ENCODE measurements around the gene MACROD2.

MACROD2 gene

GRCh38 chr20:15406072-15406471 is 1410.8 kb downstream of the MACROD2 start:
- DNase-seq: no peak

- DNase-seq: no peak
Observed at GRCh38 chr20:15411781-15412180, 1416.5 kb downstream of the MACROD2 start.

GRCh38 chr20:15415908-15416307 is 1420.6 kb downstream of the MACROD2 start:
- DNase-seq: no peak

- no peak for DNase-seq
Observed at GRCh38 chr20:15419856-15420255, 1424.5 kb downstream of the MACROD2 start.

GRCh38 chr20:15422966-15423365 is 1427.7 kb downstream of the MACROD2 start:
- no peak for DNase-seq

- no peak for DNase-seq
Observed at GRCh38 chr20:15439551-15439950, 1444.2 kb downstream of the MACROD2 start.

GRCh38 chr20:15440049-15440820 is 1444.9 kb downstream of the MACROD2 start:
- no peak for DNase-seq

- no peak for DNase-seq
Observed at GRCh38 chr20:15445056-15445840, 1449.9 kb downstream of the MACROD2 start.

- DNase-seq: no peak
Observed at GRCh38 chr20:15446373-15446772, 1451.1 kb downstream of the MACROD2 start.

GRCh38 chr20:15447549-15447948 is 1452.2 kb downstream of the MACROD2 start:
- DNase-seq: no peak

GRCh38 chr20:15449061-15449460 is 1453.7 kb downstream of the MACROD2 start:
- no peak for DNase-seq

GRCh38 chr20:15451241-15451640 is 1455.9 kb downstream of the MACROD2 start:
- DNase-seq: no peak

GRCh38 chr20:15455279-15455678 is 1460.0 kb downstream of the MACROD2 start:
- DNase-seq: no peak

GRCh38 chr20:15461938-15462337 is 1466.6 kb downstream of the MACROD2 start:
- no peak for DNase-seq

GRCh38 chr20:15475483-15475882 is 1480.2 kb downstream of the MACROD2 start:
- peak in 2 of 4 experiments; percentile 3 to 6 for DNase-seq

GRCh38 chr20:15476186-15476585 is 1480.9 kb downstream of the MACROD2 start:
- DNase-seq: no peak

GRCh38 chr20:15476781-15477180 is 1481.5 kb downstream of the MACROD2 start:
- no peak for DNase-seq

- DNase-seq: no peak
Observed at GRCh38 chr20:15482525-15482924, 1487.2 kb downstream of the MACROD2 start.

GRCh38 chr20:15485519-15485918 is 1490.2 kb downstream of the MACROD2 start:
- DNase-seq: no peak

- no peak for DNase-seq
Observed at GRCh38 chr20:15487030-15487429, 1491.7 kb downstream of the MACROD2 start.

- DNase-seq: no peak
Observed at GRCh38 chr20:15487682-15488081, 1492.4 kb downstream of the MACROD2 start.

- DNase-seq: no peak
Observed at GRCh38 chr20:15491575-15491974, 1496.3 kb downstream of the MACROD2 start.

GRCh38 chr20:15494851-15495250 is 1499.5 kb downstream of the MACROD2 start:
- no peak for DNase-seq

GRCh38 chr20:15496501-15497039 is 1501.3 kb downstream of the MACROD2 start:
- no peak for DNase-seq
